Astrocyte of the spinal cord (primary cell): ENCODE data around the gene EFNA1.

Experiments
- DNase-seq: peaks from one replicate; pipeline ENCODE4 v3.0.0; 2011; ENCODE audit warnings: low read depth, low spot score
- H3K4me3 ChIP-seq: 2 replicates; pipeline ENCODE4 v1.5.1; 2011; ENCODE audit warnings: low read depth, mild to moderate bottlenecking, low read length, moderate library complexity
- CTCF ChIP-seq: IDR thresholded peaks from 2 replicates; pipeline ENCODE4 v1.5.1; 2012; ENCODE audit warnings: low read depth, mild to moderate bottlenecking, low read length, inconsistent platforms
- in situ Hi-C: cut with HindIII; loops from 2 replicates; pipeline ENCODE4 v1.10.0; 2017; ENCODE audit warnings: low sequenced_read_pairs

The EFNA1 gene

GRCh38 chr1:155106862-155107261, 20.8 kb upstream of the EFNA1 start:
- TF ChIP-seq CTCF, result no peak
- DNase-seq, result no peak
- in situ Hi-C loops, result no loop called here
- no peak overlapping the region for H3K4me3 ChIP-seq

DNA sequence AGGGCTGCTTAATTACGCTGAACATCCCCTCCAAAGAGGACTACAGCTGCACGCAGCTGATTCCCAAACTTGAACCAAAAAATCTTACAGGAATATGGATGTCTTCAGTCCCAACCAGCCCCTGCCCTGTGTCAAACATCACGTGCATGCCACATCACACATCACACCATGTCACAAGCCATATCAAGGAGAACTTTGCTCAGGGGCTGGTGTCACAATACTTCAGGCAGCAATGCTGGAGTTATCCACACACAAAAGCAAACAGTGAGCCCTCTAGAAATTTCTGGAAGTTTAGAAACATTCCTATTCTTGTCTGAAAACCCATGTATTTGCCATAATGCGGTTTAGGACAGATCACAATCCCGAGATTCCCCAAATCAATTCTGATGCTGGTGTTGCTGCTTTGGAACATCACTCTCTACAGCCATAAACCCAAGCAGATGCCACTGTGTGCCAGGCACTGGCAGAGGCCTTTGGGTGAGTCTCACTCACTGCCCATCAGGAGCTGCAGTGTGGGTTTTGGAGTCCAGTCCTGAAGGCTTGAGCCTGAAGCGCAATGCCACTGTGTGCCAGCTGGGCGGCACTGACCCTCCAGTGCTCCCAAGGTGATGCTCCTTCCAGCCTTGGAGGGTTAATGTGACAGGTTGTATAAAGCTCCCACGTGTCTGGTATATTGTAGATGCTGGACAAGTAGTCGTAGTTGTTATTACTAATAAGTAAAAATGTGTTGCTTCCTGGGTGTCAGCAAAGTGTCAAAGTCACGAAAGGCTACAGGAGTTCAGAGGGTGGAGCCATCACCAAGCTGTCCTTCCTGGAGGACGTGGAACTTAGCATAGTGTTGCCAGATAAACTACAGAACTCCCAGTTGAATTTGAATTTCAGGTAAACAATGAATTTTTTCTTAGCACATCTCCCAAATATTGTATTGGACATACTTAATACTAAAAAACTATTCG, 20.1 kb upstream of the EFNA1 start:
- no peak overlapping the region for H3K4me3 ChIP-seq
- no peak for TF ChIP-seq CTCF

DNA sequence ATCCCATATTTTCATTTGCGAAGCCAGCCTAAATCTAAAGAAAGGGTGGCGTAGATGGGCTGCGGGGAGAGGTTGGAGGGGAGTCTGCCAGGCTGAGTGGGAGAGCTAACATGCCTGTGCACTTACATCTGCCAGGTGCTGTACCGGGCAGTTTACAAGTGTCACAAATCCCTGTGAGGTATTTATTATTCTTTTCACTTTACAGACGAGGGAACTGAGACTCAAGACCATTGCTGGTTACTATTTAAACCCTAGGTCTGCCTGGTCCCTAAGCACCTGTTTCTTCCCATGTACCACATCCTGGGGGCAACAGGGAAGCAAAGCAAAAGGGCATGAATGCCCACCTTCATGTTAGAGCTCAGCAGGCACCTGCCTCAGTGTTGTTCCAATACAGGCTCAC, 19.4 kb upstream of the EFNA1 start:
- no peak overlapping the region for H3K4me3 ChIP-seq
- in situ Hi-C loops, result no loop called here
- TF ChIP-seq CTCF, result no peak
- DNase-seq, result no peak

More for the DNA sequence above, 20.1 kb upstream of the EFNA1 start:
- in situ Hi-C loops, result no loop called here
- no peak for DNase-seq

DNA sequence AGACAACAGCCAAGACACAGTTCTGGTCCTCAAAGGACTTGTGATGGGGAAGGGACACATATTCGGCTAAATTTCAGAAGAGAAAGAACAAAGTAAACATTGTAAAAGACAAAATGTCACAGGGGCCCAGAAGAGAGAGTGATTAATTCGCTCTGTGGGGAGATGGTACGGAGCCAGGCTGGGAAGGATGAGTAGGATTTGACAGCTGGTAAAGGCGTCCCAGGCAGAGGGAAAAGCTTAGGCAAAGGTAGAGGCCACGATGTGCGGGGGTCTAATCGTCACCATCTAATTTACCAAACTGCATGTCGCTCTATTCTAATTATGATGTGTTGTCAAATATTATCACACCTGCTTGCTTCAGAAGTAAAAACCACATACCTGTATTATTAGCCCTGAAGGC, 17.3 kb upstream of the EFNA1 start:
- TF ChIP-seq CTCF, result no peak
- DNase-seq, result no peak
- in situ Hi-C loops, result no loop called here
- H3K4me3 ChIP-seq, result no peak overlapping the region

DNA sequence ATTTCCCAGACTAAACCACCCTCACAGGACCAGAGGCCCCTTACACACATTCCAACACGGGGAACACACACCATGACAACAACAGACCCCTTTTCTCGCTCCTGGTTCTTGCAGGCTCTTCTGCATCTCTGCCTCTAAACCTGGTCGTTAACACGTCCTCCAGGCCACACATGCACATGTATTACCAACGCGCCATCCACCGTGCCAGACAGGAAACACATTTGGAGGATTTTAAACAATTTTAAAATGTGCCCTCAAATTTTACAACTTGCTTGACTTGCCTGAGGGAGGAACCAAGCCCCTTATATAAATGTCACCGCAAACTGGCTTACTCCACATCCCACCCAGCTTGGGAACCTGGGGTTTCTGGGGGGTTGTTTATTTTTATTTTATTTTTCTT, 16.9 kb upstream of the EFNA1 start:
- no peak for DNase-seq
- no peak overlapping the region for H3K4me3 ChIP-seq
- no peak for TF ChIP-seq CTCF
- in situ Hi-C loops, result no loop called here

- in situ Hi-C loops, result no loop called here
- TF ChIP-seq CTCF, result no peak
- H3K4me3 ChIP-seq, result no peak overlapping the region
- no peak for DNase-seq
These were observed 14.2 kb upstream of the EFNA1 start for GRCh38 chr1:155113450-155113980.
